Activated naive CD4-positive, alpha-beta T cell treated with anti-CD3 and anti-CD28 coated beads, Interleukin-2, amount 50 U/mL, for 72 hours (primary cell): Measurements from ENCODE around the gene EXOSC2. TPM values are rescaled to one million over a fixed set of nuclear protein-coding genes. Genes with fewer than 3 reads are reported as not detected.

Source experiments
- ATAC-seq, 2 donors: fragments of 150-1000 bp; cut with Tn5 transposase; 2 replicates each; pipeline ENCODE4 v1.10.0; 2021; ENCODE audit warnings: mild to moderate bottlenecking in 2 of 2, moderate library complexity in 2 of 2
- DNase-seq, 2 donors: peaks; one replicate each; pipeline ENCODE4 v3.0.0; 2021 to 2022; ENCODE audit warnings: low spot score in 2 of 2
- H3K27ac Mint-ChIP-seq, 2 donors: one replicate each; pipeline ENCODE4 v1.8.0; 2022; ENCODE audit warnings: mild to moderate bottlenecking in 2 of 2, mixed read lengths in 2 of 2
- H3K36me3 Mint-ChIP-seq, 2 donors: one replicate each; pipeline ENCODE4 v1.8.0; 2022; ENCODE audit warnings: mixed read lengths in 2 of 2
- H3K9me3 Mint-ChIP-seq, 2 donors: one replicate each; pipeline ENCODE4 v1.8.0; 2022; ENCODE audit warnings: mixed read lengths in 2 of 2
- total RNA-seq, 2 donors: library from RNA; stranded (reverse); gene quantifications; one replicate each; pipeline ENCODE4 v1.2.3, GENCODE V29; 2022

Gene EXOSC2
- total RNA-seq, 2 donors from 2014 or later: 68.8 to 84.8 TPM

- Mint-ChIP-seq H3K9me3 (no peaks in the 10 kb centered on the region), H3K36me3 (peaks cover 4 to 9% of the 10 kb centered on the region in 2 donors), H3K27ac (no peak overlapping the region)
- no peak for ATAC-seq
- no peak for DNase-seq
Measured at GRCh38 chr9:130710822-130711352, 17.3 kb downstream of the EXOSC2 start.

- no peak for ATAC-seq
- no peak overlapping the region for H3K27ac Mint-ChIP-seq
- H3K36me3 Mint-ChIP-seq: peaks cover 4 to 9% of the 10 kb centered on the region in 2 donors
- H3K9me3 Mint-ChIP-seq: no peaks in the 10 kb centered on the region
- no peak for DNase-seq
Measured at GRCh38 chr9:130711469-130711868, 17.9 kb downstream of the EXOSC2 start.

- Mint-ChIP-seq H3K36me3 (peaks cover 4 to 9% of the 10 kb centered on the region in 2 donors), H3K9me3 (no peaks in the 10 kb centered on the region), H3K27ac (peak overlapping the region; percentile 89 to 99)
- peak; percentile 94 to 98 for DNase-seq
- ATAC-seq: peak; percentile 98
Measured at GRCh38 chr9:130712564-130713285, 19.1 kb downstream of the EXOSC2 start.

GRCh38 chr9:130713286-130713960 is 19.8 kb downstream of the EXOSC2 start:
- ATAC-seq (peak in 1 of 2 donors; percentile 0), DNase-seq (peak in 1 of 2 donors; percentile 19)
- peak overlapping the region; percentile 89 to 99 for H3K27ac Mint-ChIP-seq
- no peaks in the 10 kb centered on the region for H3K9me3 Mint-ChIP-seq
- peaks cover 4 to 9% of the 10 kb centered on the region in 2 donors for H3K36me3 Mint-ChIP-seq

- peaks cover 4 to 9% of the 10 kb centered on the region in 2 donors for H3K36me3 Mint-ChIP-seq
- DNase-seq: no peak
- no peak overlapping the region for H3K27ac Mint-ChIP-seq
- ATAC-seq: no peak
- no peaks in the 10 kb centered on the region for H3K9me3 Mint-ChIP-seq
Measured at GRCh38 chr9:130714586-130715110, 21.1 kb downstream of the EXOSC2 start.

GRCh38 chr9:130715270-130715669 is 21.7 kb downstream of the EXOSC2 start:
- DNase-seq (no peak), ATAC-seq (no peak)
- Mint-ChIP-seq H3K27ac (no peak overlapping the region), H3K9me3 (no peaks in the 10 kb centered on the region), H3K36me3 (peaks cover 4 to 9% of the 10 kb centered on the region in 2 donors)

- H3K27ac Mint-ChIP-seq: no peak overlapping the region
- H3K36me3 Mint-ChIP-seq: peaks cover 2 to 6% of the 10 kb centered on the region in 2 donors
- H3K9me3 Mint-ChIP-seq: no peaks in the 10 kb centered on the region
- ATAC-seq (no peak), DNase-seq (no peak)
Measured at GRCh38 chr9:130718562-130718961, 25.0 kb downstream of the EXOSC2 start.

GRCh38 chr9:130720762-130721161 is 27.2 kb downstream of the EXOSC2 start:
- no peak overlapping the region for H3K27ac Mint-ChIP-seq
- ATAC-seq (no peak), DNase-seq (no peak)
- no peaks in the 10 kb centered on the region for H3K36me3 Mint-ChIP-seq
- H3K9me3 Mint-ChIP-seq: no peaks in the 10 kb centered on the region

- DNase-seq (no peak), ATAC-seq (peak in 1 of 2 donors; percentile 58)
- Mint-ChIP-seq H3K36me3 (peaks cover 0 to 4% of the 10 kb centered on the region in 2 donors), H3K9me3 (no peaks in the 10 kb centered on the region), H3K27ac (peak overlapping the region in 1 of 2 donors; percentile 33)
Measured at GRCh38 chr9:130728721-130729120, 35.1 kb downstream of the EXOSC2 start.

- no peak for ATAC-seq
Measured at GRCh38 chr9:130729145-130729544, 35.6 kb downstream of the EXOSC2 start.

GRCh38 chr9:130731355-130731754 is 37.8 kb downstream of the EXOSC2 start:
- Mint-ChIP-seq H3K27ac (no peak overlapping the region), H3K9me3 (no peaks in the 10 kb centered on the region), H3K36me3 (peaks cover 0 to 4% of the 10 kb centered on the region in 2 donors)
- DNase-seq: no peak
- no peak for ATAC-seq

More at GRCh38 chr9:130729145-130729544, 35.6 kb downstream of the EXOSC2 start:
- H3K27ac Mint-ChIP-seq: no peak overlapping the region
- no peak for DNase-seq
- no peaks in the 10 kb centered on the region for H3K9me3 Mint-ChIP-seq
- H3K36me3 Mint-ChIP-seq: peaks cover 0 to 4% of the 10 kb centered on the region in 2 donors

GRCh38 chr9:130732136-130732535 is 38.6 kb downstream of the EXOSC2 start:
- H3K36me3 Mint-ChIP-seq: peaks cover 0 to 4% of the 10 kb centered on the region in 2 donors
- no peak for DNase-seq
- no peak for ATAC-seq
- H3K9me3 Mint-ChIP-seq: no peaks in the 10 kb centered on the region
- H3K27ac Mint-ChIP-seq: no peak overlapping the region

GRCh38 chr9:130732793-130733221 is 39.2 kb downstream of the EXOSC2 start:
- Mint-ChIP-seq H3K9me3 (no peaks in the 10 kb centered on the region), H3K36me3 (peaks cover 0 to 4% of the 10 kb centered on the region in 2 donors), H3K27ac (no peak overlapping the region)
- DNase-seq (no peak), ATAC-seq (no peak)

GRCh38 chr9:130735566-130735965 is 42.0 kb downstream of the EXOSC2 start:
- Mint-ChIP-seq H3K36me3 (no peaks in the 10 kb centered on the region), H3K9me3 (no peaks in the 10 kb centered on the region), H3K27ac (no peak overlapping the region)
- ATAC-seq (no peak), DNase-seq (no peak)

GRCh38 chr9:130736834-130737233 is 43.3 kb downstream of the EXOSC2 start:
- no peak for ATAC-seq
- no peak for DNase-seq
- H3K9me3 Mint-ChIP-seq: no peaks in the 10 kb centered on the region
- no peak overlapping the region for H3K27ac Mint-ChIP-seq
- H3K36me3 Mint-ChIP-seq: no peaks in the 10 kb centered on the region

- no peak for DNase-seq
- Mint-ChIP-seq H3K27ac (no peak overlapping the region), H3K9me3 (no peaks in the 10 kb centered on the region), H3K36me3 (no peaks in the 10 kb centered on the region)
- ATAC-seq: no peak
Measured at GRCh38 chr9:130738281-130738680, 44.7 kb downstream of the EXOSC2 start.

- Mint-ChIP-seq H3K36me3 (no peaks in the 10 kb centered on the region), H3K27ac (no peak overlapping the region), H3K9me3 (no peaks in the 10 kb centered on the region)
- DNase-seq: no peak
- no peak for ATAC-seq
Measured at GRCh38 chr9:130739081-130739480, 45.5 kb downstream of the EXOSC2 start.
